ENCODE data around the gene NAALADL2.
"Not testable (repeated sequence)": the region's sequence is repeated elsewhere in the genome, so short reads cannot be mapped to it uniquely, and the experiment has no call there.

The NAALADL2 gene

GRCh38 chr3:175526609-175527280 lies 667.6 kb downstream of the NAALADL2 start:
- no peak for DNase-seq

- not testable (repeated sequence) for DNase-seq
Observed at GRCh38 chr3:175528693-175529092, 669.6 kb downstream of the NAALADL2 start.

DNA sequence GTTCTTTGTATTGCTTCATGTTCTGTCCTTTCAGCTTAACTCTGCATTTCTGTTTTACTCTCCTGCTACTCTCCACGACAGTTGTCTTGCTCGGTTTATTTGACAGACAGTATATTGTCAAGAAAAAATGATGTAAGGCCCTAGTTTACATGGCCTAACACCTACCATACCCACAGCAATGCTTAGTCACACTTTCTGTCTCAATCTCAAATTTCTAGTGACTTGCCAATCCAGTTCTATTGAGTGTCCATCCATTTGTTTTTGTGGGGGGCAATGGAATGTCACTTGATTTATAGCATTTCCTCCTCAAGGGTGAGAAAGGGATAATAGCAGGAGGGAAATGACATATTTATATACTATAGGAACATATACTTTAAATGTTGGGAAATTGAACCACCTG lies 676.2 kb downstream of the NAALADL2 start:
- DNase-seq = no peak

GRCh38 chr3:175546115-175546514 lies 687.0 kb downstream of the NAALADL2 start:
- no peak for DNase-seq

GRCh38 chr3:175552929-175553328 lies 693.8 kb downstream of the NAALADL2 start:
- no peak for DNase-seq

GRCh38 chr3:175554801-175555200 lies 695.7 kb downstream of the NAALADL2 start:
- DNase-seq = no peak

DNA sequence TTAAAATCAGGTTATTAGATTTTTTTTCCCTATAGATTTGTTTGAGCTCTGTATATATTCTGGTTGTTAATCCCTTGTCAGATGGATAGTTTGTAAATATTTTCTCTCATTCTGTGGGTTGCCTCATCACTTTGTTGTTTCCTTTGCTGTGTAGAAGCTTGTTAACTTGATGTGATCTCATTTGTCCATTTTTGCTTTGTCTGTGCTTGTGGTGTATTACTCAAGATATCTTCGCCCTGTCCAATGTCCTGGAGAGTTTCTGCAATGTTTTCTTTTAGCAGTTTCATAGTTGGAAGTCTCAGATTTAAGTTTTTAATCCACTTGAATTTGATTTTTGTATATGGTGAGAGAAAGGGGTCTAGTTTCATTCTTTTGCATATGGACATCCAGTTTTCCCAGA lies 699.1 kb downstream of the NAALADL2 start:
- DNase-seq = no peak

DNA sequence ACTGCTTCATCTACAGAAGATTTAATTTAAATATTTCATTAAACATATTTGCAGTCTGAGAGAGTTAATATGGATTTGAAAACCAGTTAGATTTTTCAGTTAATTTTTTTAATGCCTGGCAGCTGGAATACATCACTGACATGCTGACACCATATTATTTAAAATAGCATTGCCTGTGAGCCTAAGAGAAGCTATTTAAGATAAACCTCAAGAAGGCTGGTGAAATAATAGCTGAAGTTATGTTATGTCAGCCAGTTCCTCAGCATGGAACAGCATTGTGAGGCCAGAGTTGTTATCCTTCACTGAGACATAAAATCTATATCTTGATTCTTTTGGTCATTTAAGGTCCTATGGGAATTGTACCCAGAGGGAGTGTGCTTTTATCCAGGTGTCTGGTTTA lies 705.2 kb downstream of the NAALADL2 start:
- DNase-seq = no peak

- DNase-seq = no peak
Observed at GRCh38 chr3:175571096-175571495, 712.0 kb downstream of the NAALADL2 start.

DNA sequence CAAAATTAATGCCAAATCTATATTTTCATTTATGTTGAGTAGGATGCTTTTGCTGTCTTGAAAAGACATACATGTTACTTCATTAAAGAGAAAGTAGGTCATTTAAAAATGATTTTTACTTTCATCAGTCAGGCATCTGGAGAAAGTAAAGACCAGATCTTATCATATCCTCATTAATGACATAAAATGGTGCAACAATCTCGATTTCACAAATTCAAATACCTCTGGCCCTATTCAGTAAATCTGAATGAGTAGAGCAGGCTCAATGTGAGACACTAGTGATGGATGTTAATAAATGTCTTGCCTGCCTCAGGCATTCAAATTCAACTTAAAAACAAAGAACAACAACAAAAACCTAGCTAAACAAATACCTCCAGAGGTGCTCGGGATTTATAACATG lies 714.1 kb downstream of the NAALADL2 start:
- no peak for DNase-seq

DNA sequence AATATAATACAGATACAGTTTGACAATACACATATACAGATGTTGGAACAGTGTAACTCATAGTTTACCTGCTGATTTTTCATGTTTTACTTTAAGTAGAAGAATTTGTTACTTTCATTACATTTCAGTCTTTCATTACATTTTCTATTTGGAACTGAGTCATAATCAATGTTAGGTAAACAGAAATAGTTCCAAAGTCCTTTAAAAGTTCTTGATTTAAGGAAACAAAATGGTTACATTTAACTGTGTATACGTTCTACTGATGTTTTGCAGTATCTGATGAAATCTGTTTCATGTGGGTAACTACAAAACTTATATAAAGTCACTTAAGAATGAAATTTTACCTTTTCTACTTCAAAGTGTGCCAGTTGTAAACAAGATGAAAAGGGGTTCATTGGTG lies 721.2 kb downstream of the NAALADL2 start:
- DNase-seq = no peak

DNA sequence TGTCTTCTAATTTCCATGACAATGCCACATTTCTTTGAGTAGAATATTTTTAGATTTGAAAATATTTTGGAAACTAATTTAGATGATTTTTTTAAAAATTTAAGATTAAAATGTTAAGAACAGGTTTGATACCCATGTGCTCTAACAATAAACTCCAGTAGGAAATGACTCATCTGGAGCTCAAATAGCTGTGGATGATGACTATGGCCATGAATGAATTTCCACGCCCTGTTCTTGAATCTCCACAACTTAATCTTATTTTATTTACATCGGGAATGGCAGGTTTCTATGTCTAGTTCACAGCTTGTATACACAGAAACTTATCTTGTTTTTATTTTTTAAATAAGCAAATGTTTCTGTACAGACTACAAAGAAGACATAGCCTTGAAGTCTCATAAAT lies 726.8 kb downstream of the NAALADL2 start:
- no peak for DNase-seq

GRCh38 chr3:175590745-175591144 lies 731.6 kb downstream of the NAALADL2 start:
- DNase-seq = no peak

GRCh38 chr3:175591375-175591774 lies 732.2 kb downstream of the NAALADL2 start:
- DNase-seq = no peak

- no peak for DNase-seq
Observed at GRCh38 chr3:175593331-175593730, 734.2 kb downstream of the NAALADL2 start.

GRCh38 chr3:175598740-175599139 lies 739.6 kb downstream of the NAALADL2 start:
- DNase-seq = no peak

DNA sequence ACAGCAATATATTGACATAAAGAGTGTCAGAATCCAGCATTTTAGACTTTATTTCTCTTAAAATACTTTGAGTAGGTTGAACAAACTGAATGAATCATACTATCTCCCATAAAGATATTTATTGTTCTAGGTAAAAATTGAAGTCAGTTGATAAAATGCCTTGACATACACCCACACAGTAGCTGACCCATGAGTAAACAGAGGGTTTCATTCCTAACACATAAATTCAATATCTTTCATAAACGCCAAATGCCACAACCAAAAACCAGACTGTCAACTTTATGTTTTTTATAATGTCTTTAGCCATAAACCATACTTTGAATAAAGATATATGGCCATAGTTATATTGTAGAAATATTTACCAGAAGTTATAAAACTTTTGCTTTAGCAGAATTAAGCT lies 742.4 kb downstream of the NAALADL2 start:
- no peak for DNase-seq

GRCh38 chr3:175605851-175606250 lies 746.7 kb downstream of the NAALADL2 start:
- DNase-seq = no peak

- DNase-seq = no peak
Observed at GRCh38 chr3:175606650-175607318, 747.6 kb downstream of the NAALADL2 start.

DNA sequence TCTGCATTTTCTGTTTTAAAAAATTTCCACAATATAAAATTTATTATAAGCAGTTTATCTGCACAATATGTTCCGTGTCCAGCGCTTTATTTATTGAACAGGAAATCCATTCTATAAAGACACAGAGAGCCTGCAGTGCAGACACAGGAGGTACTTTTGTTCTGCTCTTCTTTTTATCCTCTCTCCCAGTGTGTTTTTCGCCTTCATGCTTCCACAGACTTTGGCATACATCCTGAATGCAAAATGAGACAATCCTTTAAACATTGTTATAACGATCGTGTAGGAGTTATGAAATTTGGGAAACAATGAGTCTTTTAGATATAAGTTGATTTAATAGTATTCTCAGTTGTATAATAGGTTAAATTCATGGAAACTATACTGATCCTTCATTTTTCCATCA lies 749.2 kb downstream of the NAALADL2 start:
- DNase-seq = no peak

DNA sequence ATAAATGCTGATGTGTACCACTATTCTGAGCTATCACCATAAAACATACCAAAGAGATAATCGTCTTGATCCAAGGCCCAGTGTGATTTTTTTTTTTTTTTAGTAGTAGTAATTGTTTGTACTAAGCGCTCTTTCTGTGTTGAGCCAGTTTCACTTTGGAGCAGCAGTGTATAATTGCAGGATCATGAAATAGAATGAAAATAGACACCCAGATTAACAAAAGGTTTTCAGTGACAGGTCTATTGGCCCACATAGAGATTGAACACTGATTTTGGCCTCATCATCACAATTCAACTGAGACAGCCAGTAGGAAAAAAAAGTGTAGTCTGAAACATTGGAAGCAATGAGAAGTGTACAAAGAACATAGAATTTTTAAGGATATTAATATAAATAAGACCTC lies 749.8 kb downstream of the NAALADL2 start:
- no peak for DNase-seq

- no peak for DNase-seq
Observed at GRCh38 chr3:175612487-175613196, 753.5 kb downstream of the NAALADL2 start.

DNA sequence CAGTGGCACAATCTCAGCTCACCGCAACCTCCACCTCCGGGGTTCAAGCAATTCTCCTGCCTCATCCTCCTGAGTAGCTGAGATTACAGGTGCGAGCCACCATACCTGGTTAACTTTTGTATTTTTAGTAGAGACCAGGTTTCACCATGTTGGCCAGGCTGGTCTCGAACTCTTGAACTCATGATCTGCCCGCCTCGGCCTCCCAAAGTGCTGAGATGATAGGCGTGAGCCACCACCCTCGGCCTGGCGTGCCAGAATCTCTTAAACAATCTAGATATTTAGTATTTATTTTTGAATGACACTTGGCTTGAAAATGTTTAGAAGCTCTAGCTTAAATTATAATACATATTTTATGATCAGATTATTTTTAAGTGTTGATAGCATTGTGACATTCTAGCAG lies 755.0 kb downstream of the NAALADL2 start:
- not testable (repeated sequence) for DNase-seq

DNA sequence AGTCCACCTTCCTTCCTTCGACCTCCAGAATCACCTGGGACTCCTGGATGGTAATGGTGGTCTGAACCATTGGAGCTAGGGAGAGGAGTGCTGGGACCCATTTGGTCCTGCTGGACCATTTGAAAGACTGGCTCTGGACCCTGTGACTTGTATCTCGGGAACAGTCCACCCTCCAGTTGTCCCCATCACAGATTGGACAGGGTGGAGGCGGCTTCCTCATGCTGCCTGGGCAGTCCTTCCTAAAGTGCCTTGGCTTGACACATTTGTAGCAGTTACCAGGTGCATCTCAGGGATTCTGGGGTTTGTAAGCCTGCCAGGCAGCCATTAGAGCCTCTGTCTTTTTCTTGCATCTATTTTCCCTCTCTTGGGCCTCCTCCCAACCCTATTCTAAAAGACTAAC lies 758.1 kb downstream of the NAALADL2 start:
- DNase-seq = no peak
